Ishikawa (cell line): ENCODE results near the gene TTPAL.

Experiments used
- CREB1 ChIP-seq: IDR thresholded peaks from 2 replicates; pipeline ENCODE4 v1.6.1; 2012; ENCODE audit warnings: low read depth
- MAX ChIP-seq: IDR thresholded peaks from 2 replicates; pipeline ENCODE4 v1.6.1; 2012
- REST ChIP-seq: IDR thresholded peaks from 2 replicates; pipeline ENCODE4 v1.6.1; 2012; ENCODE audit warnings: low read depth, mild to moderate bottlenecking
- TCF12 ChIP-seq: IDR thresholded peaks from 2 replicates; pipeline ENCODE4 v1.6.1; 2012; ENCODE audit warnings: low read depth
- ZBTB7A ChIP-seq: IDR thresholded peaks from 2 replicates; pipeline ENCODE4 v1.6.1; 2012; ENCODE audit warnings: low read depth

GRCh38 chr20:44427804-44428173, 47.9 kb upstream of the TTPAL start:
- TF ChIP-seq MAX (no peak), REST (no peak), TCF12 (no peak), ZBTB7A (no peak), CREB1 (no peak)
